ENCODE results near the gene ACTR2.
A peak's percentile ranks its signal among the peaks of the same experiment; 100 is the strongest.
"Not testable (repeated sequence)": the region's sequence is repeated elsewhere in the genome, so short reads cannot be mapped to it uniquely, and the experiment has no call there.

ACTR2 gene

GRCh38 chr2:65227456-65228262 is at the start of gene ACTR2:
TSS of gene ACTR2 (plus strand) at chr2:65227831. CDS start at chr2:65227910, 79 bp downstream.
- DNase-seq (ENCODE audit: low read depth, low spot score) = peak; percentile 99

- no peak for DNase-seq (ENCODE audit: low read depth, low spot score)
Observed at GRCh38 chr2:65182570-65182969, 45.1 kb upstream of the ACTR2 start.

- DNase-seq (ENCODE audit: low read depth, low spot score) = not testable (repeated sequence)
Observed at GRCh38 chr2:65183406-65183805, 44.2 kb upstream of the ACTR2 start.

- no peak for DNase-seq (ENCODE audit: low read depth, low spot score)
Observed at GRCh38 chr2:65185012-65185411, 42.6 kb upstream of the ACTR2 start.

GRCh38 chr2:65186093-65186868 is 41.4 kb upstream of the ACTR2 start:
- DNase-seq (ENCODE audit: low read depth, low spot score) = no peak

GRCh38 chr2:65186872-65187851 is 40.5 kb upstream of the ACTR2 start:
- peak; percentile 91 for DNase-seq (ENCODE audit: low read depth, low spot score)

- DNase-seq (ENCODE audit: low read depth, low spot score) = no peak
Observed at GRCh38 chr2:65193446-65193845, 34.2 kb upstream of the ACTR2 start.

- DNase-seq (ENCODE audit: low read depth, low spot score) = no peak
Observed at GRCh38 chr2:65198737-65199136, 28.9 kb upstream of the ACTR2 start.

GRCh38 chr2:65199166-65199565 is 28.5 kb upstream of the ACTR2 start:
- no peak for DNase-seq (ENCODE audit: low read depth, low spot score)

- DNase-seq (ENCODE audit: low read depth, low spot score) = no peak
Observed at GRCh38 chr2:65199891-65200290, 27.7 kb upstream of the ACTR2 start.

- no peak for DNase-seq (ENCODE audit: low read depth, low spot score)
Observed at GRCh38 chr2:65204461-65205210, 23.0 kb upstream of the ACTR2 start.

- DNase-seq (ENCODE audit: low read depth, low spot score) = no peak
Observed at GRCh38 chr2:65212115-65212514, 15.5 kb upstream of the ACTR2 start.

GRCh38 chr2:65212619-65213018 is 15.0 kb upstream of the ACTR2 start:
- DNase-seq (ENCODE audit: low read depth, low spot score) = no peak

GRCh38 chr2:65213035-65213434 is 14.6 kb upstream of the ACTR2 start:
- no peak for DNase-seq (ENCODE audit: low read depth, low spot score)

- DNase-seq (ENCODE audit: low read depth, low spot score) = no peak
Observed at GRCh38 chr2:65214361-65214760, 13.3 kb upstream of the ACTR2 start.

- no peak for DNase-seq (ENCODE audit: low read depth, low spot score)
Observed at GRCh38 chr2:65214843-65215242, 12.8 kb upstream of the ACTR2 start.

- no peak for DNase-seq (ENCODE audit: low read depth, low spot score)
Observed at GRCh38 chr2:65215946-65216345, 11.7 kb upstream of the ACTR2 start.

- DNase-seq (ENCODE audit: low read depth, low spot score) = no peak
Observed at GRCh38 chr2:65220432-65221131, 7.0 kb upstream of the ACTR2 start.

- DNase-seq (ENCODE audit: low read depth, low spot score) = not testable (repeated sequence)
Observed at GRCh38 chr2:65221275-65221674, 6.4 kb upstream of the ACTR2 start.

GRCh38 chr2:65227020-65227455 is 593 bp upstream of the ACTR2 start:
- no peak for DNase-seq (ENCODE audit: low read depth, low spot score)

Measured in ELF-1 (cell line).